Left colon (tissue), 2 donors: ENCODE measurements around the gene MAD2L2. TPM values are rescaled to one million over a fixed set of nuclear protein-coding genes. Genes with fewer than 3 reads are reported as not detected.
A peak's percentile ranks its signal among the peaks of the same experiment; 100 is the strongest.

Source experiments
- ATAC-seq: fragments of 200-7000 bp; cut with Tn5 transposase; one replicate; pipeline ENCODE4 v1.9.1; 2020; ENCODE audit warnings: mild to moderate bottlenecking, moderate library complexity
- DNase-seq, 2 donors: peaks; one replicate each; pipeline ENCODE4 v3.0.0-alpha.2; 2020
- intact Hi-C, 2 donors: fragments of 100-400 bp; cut with DNase I in 1 of 2; cut with micrococcal nuclease in 1 of 2; formaldehyde crosslinking; loops; one replicate each; pipeline versions ENCODE4 v1.11.2 to v1.14.0; 2022; cut with DNase I, micrococcal nuclease
- total RNA-seq, 2 donors: library from RNA; stranded (reverse); fragmentation: NEBNext Ultra II Directional; extraction: Animal tissue kit (Norgen Biotek cat#: 25700); gene quantifications; one replicate each; pipeline ENCODE4 v1.2.1, GENCODE V29; 2021
- donor health status: DM: no; HTN: no; CAD: no.
- donor health status: DM: yes; HTN: yes; CAD: no.

Gene MAD2L2
- total RNA-seq, 2 donors from 2014 or later, result 7.0 to 7.4 TPM

DNA sequence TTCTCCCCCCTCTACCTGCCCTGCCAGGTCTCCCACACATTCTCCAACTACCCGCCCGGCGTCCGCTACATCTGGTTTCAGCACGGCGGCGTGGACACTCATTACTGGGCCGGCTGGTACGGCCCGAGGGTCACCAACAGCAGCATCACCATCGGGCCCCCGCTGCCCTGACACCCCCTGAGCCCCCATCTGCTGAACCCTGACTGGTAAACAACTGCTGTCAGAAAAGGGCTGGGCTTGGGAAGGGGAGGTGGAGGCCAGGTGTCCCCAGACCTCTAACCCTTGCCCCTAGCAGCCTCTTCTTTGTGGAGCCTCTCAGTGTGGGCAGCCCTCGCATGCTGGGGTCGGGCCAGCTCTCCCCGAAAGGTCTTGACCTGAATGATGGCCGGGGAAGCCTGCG is 19.8 kb downstream of the MAD2L2 start:
- intact Hi-C loops, result no loop called here
- ATAC-seq (no peak), DNase-seq (no peak)

DNA sequence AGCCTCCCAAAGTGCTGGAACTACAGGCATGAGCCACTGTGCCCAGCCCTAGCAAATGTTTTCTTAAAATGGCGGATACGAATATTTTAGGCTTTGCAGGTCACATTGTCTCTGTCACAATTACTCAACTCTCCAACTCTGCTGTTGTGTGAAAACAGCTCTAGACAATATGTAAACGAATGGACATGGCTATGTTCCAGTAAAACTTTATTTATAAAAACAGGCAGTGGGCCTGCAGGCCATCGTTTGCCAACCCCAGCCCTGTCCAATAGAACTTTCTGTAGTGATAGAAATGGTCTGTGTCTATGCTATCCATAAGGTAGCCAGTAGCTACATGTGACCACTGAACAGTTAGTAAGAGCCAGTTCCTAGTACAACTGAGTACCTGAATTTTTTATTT is 21.2 kb downstream of the MAD2L2 start:
- ATAC-seq (no peak), DNase-seq (no peak)
- intact Hi-C loops, result loop anchor here in 1 of 2 donors (5.0 kb wide), 1 partner anchor 63 kb away; no protein-coding TSS in a partner anchor

- ATAC-seq, result no peak
- DNase-seq, result no peak
- intact Hi-C loops, result loop anchor here in 1 of 2 donors (5.0 kb wide), 1 partner anchor 64 kb away; no protein-coding TSS in a partner anchor
Observed at GRCh38 chr1:11658542-11658941, 22.4 kb downstream of the MAD2L2 start.

DNA sequence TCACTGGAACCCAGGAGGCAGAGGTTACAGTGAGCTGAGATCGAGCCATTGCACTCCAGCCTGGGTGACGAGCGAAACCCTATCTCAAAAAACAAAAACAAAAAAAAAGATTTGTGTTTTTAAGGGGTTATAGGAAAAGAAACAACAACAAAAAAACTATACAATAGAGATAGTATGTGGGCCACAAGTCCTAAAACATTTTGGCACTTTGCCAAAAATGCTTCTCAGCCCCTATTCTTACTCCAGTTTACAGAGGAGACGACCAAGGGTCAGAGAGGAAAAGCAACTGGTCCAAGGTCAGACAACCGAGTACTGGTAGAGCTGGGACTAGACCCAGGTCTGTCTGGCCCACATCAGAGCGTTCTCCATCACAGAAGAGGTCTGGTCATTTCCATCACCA is 23.3 kb downstream of the MAD2L2 start:
- ATAC-seq (no peak), DNase-seq (no peak)
- intact Hi-C loops, result loop anchor here in 1 of 2 donors (5.0 kb wide), 1 partner anchor 65 kb away; no protein-coding TSS in a partner anchor

DNA sequence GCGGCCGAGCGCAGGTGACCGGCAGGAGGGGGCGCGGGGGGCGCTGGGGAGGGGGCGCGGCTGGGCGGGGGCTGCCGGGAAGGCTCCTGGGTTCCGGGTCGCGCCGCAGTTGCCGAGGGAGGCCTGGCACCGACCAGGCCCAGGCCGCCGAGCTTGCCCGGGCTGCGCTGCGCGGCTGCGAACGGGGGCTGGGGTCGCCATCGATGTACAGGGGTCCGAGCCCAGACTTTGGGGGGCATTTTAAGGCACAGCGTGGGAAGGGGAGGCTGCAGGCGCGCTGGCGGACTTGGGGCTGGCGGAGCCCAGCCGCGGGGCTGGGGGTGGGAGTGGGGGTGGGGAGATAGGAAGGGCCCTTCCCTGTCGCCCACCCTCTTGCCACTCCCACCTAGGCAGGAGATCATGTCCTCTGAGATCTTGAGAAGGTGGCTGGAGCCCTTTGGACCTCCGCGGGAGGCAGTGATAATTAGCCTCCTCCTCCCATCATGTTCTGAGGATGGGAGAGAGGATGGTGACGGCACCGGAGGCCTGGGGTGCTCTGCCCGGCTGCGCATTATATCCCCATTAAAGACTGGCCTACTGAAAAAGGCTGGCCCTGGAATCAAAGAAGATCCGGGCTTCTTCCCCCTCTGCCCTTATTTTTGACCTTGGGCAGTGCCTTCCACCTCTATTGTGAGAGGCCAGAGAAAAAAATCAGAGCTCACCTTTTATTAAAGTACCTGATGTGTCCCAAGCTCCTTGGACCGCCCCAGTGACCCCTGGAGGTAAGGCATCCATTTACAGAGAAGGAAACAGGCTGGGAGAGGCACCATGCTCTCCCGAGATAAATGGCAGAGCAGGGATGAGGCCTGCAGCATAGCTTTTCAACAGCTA is 25.8 kb downstream of the MAD2L2 start:
- ATAC-seq (peak; percentile 12), DNase-seq (no peak)
- intact Hi-C loops, result loop anchor here in 1 of 2 donors (5.0 kb wide), 1 partner anchor 67 kb away; no protein-coding TSS in a partner anchor

GRCh38 chr1:11654137-11654938 is 26.6 kb downstream of the MAD2L2 start, which contains the start of the genes FBXO2 and FBXO44:
Gene FBXO2, minus strand, starts transcription at chr1:11654429. Its CDS starts 89 bp downstream, at chr1:11654340.
Gene FBXO44, plus strand, starts transcription at chr1:11654877. Its CDS starts 959 bp downstream, at chr1:11655836.
- ATAC-seq, result peak; percentile 82
- peak; percentile 47 to 82 for DNase-seq
- intact Hi-C loops, result no loop called here

- no peak for ATAC-seq
- DNase-seq, result no peak
- intact Hi-C loops, result no loop called here
Observed at GRCh38 chr1:11653861-11654136, 27.1 kb downstream of the MAD2L2 start.

GRCh38 chr1:11653101-11653860 is 27.7 kb downstream of the MAD2L2 start:
- DNase-seq (no peak), ATAC-seq (no peak)
- intact Hi-C loops, result no loop called here

DNA sequence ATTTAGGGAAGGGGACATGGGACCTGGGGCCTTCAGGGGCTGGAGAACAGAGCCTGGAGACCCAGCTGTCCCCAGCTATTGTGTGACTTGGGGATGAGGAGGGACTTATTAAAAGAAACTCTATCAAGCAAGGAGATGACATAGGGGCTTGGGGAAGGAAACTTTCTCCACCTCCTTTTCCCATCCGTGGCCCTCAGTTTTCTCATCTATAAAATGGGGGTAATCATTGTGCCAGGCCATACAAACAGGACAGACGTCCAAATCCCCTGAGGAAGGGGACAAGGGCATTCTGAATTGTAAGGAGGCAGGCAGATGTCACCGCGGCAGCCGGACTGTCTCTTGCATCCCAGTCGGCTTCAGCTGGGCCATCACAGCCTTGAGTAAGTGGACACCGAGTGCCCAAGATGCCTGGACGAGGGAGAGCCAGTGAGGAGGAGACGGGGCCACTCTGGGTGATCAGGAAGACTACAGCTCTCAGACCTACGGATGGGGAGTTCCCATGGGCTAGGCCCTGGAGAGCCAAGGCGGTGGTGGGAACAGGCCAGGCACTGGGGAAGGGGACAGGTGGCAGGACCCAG is 28.7 kb downstream of the MAD2L2 start:
- ATAC-seq (no peak), DNase-seq (no peak)
- intact Hi-C loops, result no loop called here

- no peak for ATAC-seq
- intact Hi-C loops, result no loop called here
- no peak for DNase-seq
Observed at GRCh38 chr1:11651017-11651416, 29.9 kb downstream of the MAD2L2 start.

DNA sequence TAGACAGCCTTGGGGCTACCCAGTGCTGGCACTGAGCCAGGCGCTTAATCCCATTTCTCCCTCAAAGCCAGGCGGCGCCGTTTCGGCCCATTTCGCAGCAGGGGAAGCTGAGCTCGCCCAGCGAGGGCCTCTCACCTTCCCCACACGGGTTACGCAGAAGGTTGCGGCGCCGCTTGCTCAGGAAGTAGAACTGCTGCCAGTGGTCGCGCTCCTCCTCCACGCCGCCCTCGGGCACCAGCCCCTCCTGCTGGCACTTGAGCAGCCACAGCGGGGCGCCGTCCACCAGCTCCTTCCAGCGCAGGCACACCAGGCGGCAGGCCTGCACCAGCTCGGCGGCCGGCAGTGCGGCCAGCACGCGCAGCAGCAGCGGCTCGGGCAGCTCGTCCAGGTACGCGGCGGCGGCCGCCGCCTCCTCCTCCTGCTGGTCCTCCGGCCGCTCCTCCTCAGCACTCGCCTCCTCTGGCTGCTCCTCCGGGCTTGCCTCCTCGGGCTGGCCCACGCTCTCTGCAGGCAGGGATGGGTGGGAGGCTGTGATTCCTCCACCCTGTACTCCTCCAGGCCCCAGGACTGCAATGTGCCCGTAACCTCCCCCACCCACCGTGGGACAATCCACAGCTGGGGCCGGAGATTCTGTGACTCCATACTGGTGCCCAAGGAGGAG is 30.5 kb downstream of the MAD2L2 start:
- intact Hi-C loops, result no loop called here
- peak; percentile 74 for ATAC-seq
- peak; percentile 70 to 87 for DNase-seq

DNA sequence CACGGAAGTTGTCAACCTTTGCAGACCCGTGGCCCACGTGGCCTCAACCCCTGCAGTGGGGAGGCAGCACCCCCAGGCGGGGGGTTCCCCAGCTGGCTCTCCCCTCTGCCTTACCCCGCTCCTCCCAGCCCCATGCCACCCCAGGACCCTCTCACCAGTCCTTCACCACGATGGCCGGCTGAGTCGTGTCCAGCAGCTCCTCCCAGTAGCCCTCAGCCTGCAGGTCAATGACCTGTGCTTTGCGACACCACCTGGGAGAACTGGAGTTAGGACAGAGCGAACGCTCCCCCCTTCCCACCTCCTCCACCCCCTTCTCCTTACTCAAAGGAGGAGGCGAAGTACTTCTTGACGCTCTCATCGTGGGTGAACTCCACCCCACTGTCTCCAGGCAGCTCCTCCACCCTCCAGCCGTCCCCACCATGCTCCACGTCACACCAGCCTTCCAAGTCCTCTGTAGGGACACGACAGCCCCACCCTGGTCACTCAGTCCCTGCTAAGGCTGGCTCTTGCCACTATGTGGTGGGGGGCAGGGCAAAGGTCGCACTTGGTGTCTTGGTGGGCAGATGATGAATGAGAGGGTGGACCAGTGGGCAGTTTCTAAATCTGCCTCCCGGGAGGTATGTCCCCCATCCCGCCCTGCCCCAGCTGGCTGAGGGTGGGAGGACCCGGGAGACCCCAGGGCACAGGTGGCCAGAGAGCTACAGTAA is 31.2 kb downstream of the MAD2L2 start:
- DNase-seq (no peak), ATAC-seq (no peak)
- intact Hi-C loops, result loop anchor here in 1 of 2 donors (10.0 kb wide), 1 partner anchor 395 kb away; no protein-coding TSS in a partner anchor

- DNase-seq (no peak), ATAC-seq (no peak)
- intact Hi-C loops, result loop anchor here in 1 of 2 donors (10.0 kb wide), 1 partner anchor 394 kb away; no protein-coding TSS in a partner anchor
Observed at GRCh38 chr1:11649237-11649623, 31.7 kb downstream of the MAD2L2 start.

GRCh38 chr1:11648732-11649158 is 32.2 kb downstream of the MAD2L2 start:
- intact Hi-C loops, result loop anchor here in 1 of 2 donors (10.0 kb wide), 1 partner anchor 394 kb away; no protein-coding TSS in a partner anchor
- DNase-seq, result peak in 1 of 2 donors; percentile 60
- ATAC-seq, result peak; percentile 73

DNA sequence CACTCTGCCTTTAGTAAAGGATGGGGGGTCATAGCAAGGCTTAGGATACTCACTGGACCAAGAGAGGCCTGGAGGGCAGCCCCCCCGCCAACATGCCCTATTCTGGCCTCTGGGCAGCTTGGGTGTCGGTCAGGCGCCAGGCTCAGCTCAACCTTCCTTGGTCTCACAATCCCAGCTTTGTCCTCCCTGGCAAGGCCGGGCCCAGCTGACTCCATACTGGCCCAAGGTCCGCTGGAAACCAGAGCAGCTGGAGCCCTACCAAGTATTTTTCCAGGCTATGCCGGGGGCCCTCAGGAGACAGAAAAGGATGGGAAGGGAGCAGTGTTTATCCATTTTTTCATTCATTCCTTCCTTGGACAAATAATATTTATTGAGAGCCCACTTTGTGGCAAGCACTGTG is 32.9 kb downstream of the MAD2L2 start:
- ATAC-seq (no peak), DNase-seq (no peak)
- intact Hi-C loops, result loop anchor here in 1 of 2 donors (10.0 kb wide), 1 partner anchor 393 kb away; no protein-coding TSS in a partner anchor

DNA sequence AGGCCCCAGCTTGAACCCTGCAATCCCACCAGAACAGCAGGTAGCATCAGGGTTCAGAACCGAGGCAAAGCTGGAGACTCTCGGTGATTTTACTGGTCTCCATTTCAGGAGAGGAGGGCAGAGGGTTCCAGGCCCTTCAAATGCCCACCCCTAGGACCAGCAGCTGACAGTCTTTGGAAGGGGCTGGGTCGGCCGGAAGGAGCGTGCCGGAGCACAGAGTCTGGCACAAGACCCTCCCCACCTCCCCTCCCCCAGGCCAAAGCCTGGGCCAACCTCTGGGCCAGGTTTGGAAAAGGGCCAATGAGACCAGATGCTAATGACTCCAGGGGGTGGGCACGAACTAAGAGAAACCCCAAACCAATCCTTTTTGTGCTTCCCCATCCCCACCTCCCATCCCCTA is 33.6 kb downstream of the MAD2L2 start:
- DNase-seq, result no peak
- intact Hi-C loops, result loop anchor here in 1 of 2 donors (10.0 kb wide), 1 partner anchor 393 kb away; no protein-coding TSS in a partner anchor
- ATAC-seq, result no peak

GRCh38 chr1:11646317-11646716 is 34.6 kb downstream of the MAD2L2 start:
- DNase-seq, result no peak
- no peak for ATAC-seq
- intact Hi-C loops, result loop anchor here in 1 of 2 donors (10.0 kb wide), 1 partner anchor 392 kb away; no protein-coding TSS in a partner anchor
